H1 (cell line): Measurements from ENCODE around the gene TAOK1. TPM values are rescaled to one million over a fixed set of nuclear protein-coding genes. Genes with fewer than 3 reads are reported as not detected.

Source experiments
- CHD1 ChIP-seq: IDR thresholded peaks from 2 replicates; pipeline ENCODE4 v1.6.1; 2012; ENCODE audit warnings: low read depth, low read length, improper control_type of control experiment
- TEAD4 ChIP-seq: IDR thresholded peaks from 2 replicates; pipeline ENCODE4 v1.6.1; 2012; ENCODE audit warnings: low read depth, low read length, inconsistent platforms, mixed read lengths
- polyA plus RNA-seq, 7 experiments: library from polyadenylated mRNA; depleted of rRNA in 3 of 7; stranded (reverse) in 5 of 7; unstranded in 2 of 7; fragments of >200 nt in 5 of 7; fragments of 200-250 nt in 2 of 7; gene quantifications; 1 replicate in 5 of 7; 2 replicates in 1 of 7; 4 replicates in 1 of 7; pipeline versions ENCODE4 v1.2.1 to v1.2.3, GENCODE V29; 2011 to 2013; ENCODE audit warnings: missing spikeins in 2 of 7, mixed read lengths in 2 of 7
- total RNA-seq: library from RNA; stranded (reverse); fragmentation: NEBNext Ultra II Directional; extraction: Animal tissue kit (Norgen Biotek cat#: 25700); gene quantifications from 2 replicates; pipeline ENCODE4 v1.2.1, GENCODE V29; 2021
- TF ChIP-seq, protein P1 (sequence below): IDR thresholded peaks from 2 replicates; pipeline ENCODE4 v1.6.1; 2012; ENCODE audit warnings: inconsistent platforms

Gene TAOK1
- total and polyA plus RNA-seq, 2 of the 8 experiments (the other 6 are each of a cell fraction or from before 2014, with no cell fraction given) = 12.2 to 90.6 TPM

DNA sequence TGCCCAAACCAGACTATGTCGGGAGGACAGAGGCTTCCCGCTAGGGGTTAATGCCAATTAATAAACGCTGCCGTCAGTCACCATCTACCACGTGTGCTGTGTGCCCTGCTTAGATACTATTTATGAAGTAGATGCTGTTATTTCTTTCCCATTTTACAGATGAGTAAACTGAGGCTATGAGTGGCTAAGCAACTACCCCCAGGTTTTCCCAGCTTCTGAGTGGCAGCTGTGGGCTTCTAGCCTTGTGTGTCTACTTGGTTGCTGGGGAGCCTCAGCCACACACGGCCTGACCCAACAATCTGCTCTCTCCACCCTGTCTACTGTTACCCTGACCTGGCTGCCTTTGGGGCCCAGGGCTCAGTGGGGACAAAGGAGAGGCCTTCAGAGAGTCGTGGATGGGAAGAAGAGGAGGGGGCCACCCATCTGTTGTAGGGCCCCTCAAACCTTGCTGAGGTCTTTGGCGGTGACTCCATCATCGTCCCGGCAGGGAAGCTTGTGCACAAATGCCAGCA is 192.1 kb downstream of the TAOK1 start (continued):
- TF ChIP-seq TEAD4 (no peak), CHD1 (no peak)
- TF ChIP-seq, protein P1, sequence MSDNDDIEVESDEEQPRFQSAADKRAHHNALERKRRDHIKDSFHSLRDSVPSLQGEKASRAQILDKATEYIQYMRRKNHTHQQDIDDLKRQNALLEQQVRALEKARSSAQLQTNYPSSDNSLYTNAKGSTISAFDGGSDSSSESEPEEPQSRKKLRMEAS = no peak
